Nephron progenitor cell (in vitro differentiated cells): ENCODE results near the gene CDHR2.
A peak's percentile ranks its signal among the peaks of the same experiment; 100 is the strongest.

Source experiments
- DNase-seq: peaks from one replicate; pipeline ENCODE4 v3.0.0; 2021
- H3K27ac Mint-ChIP-seq: 2 replicates; pipeline ENCODE4 v1.8.0; 2021; ENCODE audit warnings: mild to moderate bottlenecking, moderate library complexity, mixed read lengths
- H3K27me3 Mint-ChIP-seq: 2 replicates; pipeline ENCODE4 v1.8.0; 2021; ENCODE audit warnings: mild to moderate bottlenecking, low read depth, mixed read lengths; ENCODE audit not compliant: poor library complexity
- H3K36me3 Mint-ChIP-seq: 2 replicates; pipeline ENCODE4 v1.8.0; 2021; ENCODE audit warnings: low read depth, mixed read lengths
- H3K4me1 Mint-ChIP-seq: 2 replicates; pipeline ENCODE4 v1.8.0; 2021; ENCODE audit warnings: mixed read lengths
- H3K4me3 Mint-ChIP-seq: 2 replicates; pipeline ENCODE4 v1.8.0; 2021; ENCODE audit warnings: mild to moderate bottlenecking, moderate library complexity, mixed read lengths
- H3K9me3 Mint-ChIP-seq: 2 replicates; pipeline ENCODE4 v1.8.0; 2021; ENCODE audit warnings: mild to moderate bottlenecking, moderate library complexity, mixed read lengths
- TF ChIP-seq, protein P1 (sequence below): fragments of 200-600 bp; sonication (generic); IDR thresholded peaks from 2 replicates; pipeline ENCODE4 v1.5.0; 2021; ENCODE audit warnings: antibody characterized with exemption

The CDHR2 gene

GRCh38 chr5:176628406-176629228, 79.5 kb downstream of the CDHR2 start:
- TF ChIP-seq, protein P1, sequence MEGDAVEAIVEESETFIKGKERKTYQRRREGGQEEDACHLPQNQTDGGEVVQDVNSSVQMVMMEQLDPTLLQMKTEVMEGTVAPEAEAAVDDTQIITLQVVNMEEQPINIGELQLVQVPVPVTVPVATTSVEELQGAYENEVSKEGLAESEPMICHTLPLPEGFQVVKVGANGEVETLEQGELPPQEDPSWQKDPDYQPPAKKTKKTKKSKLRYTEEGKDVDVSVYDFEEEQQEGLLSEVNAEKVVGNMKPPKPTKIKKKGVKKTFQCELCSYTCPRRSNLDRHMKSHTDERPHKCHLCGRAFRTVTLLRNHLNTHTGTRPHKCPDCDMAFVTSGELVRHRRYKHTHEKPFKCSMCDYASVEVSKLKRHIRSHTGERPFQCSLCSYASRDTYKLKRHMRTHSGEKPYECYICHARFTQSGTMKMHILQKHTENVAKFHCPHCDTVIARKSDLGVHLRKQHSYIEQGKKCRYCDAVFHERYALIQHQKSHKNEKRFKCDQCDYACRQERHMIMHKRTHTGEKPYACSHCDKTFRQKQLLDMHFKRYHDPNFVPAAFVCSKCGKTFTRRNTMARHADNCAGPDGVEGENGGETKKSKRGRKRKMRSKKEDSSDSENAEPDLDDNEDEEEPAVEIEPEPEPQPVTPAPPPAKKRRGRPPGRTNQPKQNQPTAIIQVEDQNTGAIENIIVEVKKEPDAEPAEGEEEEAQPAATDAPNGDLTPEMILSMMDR, result no peak
- H3K4me3 Mint-ChIP-seq, result peak overlapping the region; percentile 62
- peaks cover 91% of the 10 kb centered on the region for H3K27me3 Mint-ChIP-seq
- H3K27ac Mint-ChIP-seq, result no peak overlapping the region
- H3K4me1 Mint-ChIP-seq, result peaks cover 23% of the 10 kb centered on the region
- H3K36me3 Mint-ChIP-seq, result no peaks in the 10 kb centered on the region
- H3K9me3 Mint-ChIP-seq, result no peaks in the 10 kb centered on the region
- DNase-seq, result no peak

DNA sequence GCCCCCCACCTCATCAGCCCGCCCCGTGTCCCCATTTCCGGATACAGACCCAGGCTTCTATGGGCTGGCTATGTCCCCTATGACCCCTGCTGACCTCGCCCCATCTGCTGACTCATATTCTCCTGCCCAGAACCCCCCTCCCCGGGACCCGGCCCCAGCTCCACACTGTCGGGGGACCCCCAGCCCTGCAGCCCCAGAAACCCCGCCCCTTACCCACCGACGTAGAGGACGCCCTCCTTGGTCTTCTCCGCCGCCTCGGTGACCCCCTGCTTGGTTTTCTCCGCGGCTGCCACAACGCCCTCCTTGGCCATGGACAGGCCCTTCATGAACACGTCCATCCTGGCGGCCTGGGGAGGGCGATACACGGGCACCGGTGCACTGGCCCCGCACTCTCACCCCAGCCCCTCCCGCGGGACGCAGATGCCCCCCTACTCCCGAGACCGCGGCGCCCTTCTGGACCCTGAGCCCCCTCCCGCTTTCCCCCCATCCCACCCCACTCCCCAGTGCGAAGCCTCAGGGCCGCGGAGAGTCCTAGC, 80.2 kb downstream of the CDHR2 start:
- Mint-ChIP-seq H3K4me3 (peak overlapping the region; percentile 62), H3K27me3 (peaks cover 93% of the 10 kb centered on the region), H3K36me3 (no peaks in the 10 kb centered on the region), H3K4me1 (peaks cover 30% of the 10 kb centered on the region), H3K27ac (no peak overlapping the region), H3K9me3 (no peaks in the 10 kb centered on the region)
- DNase-seq, result no peak
- TF ChIP-seq, protein P1, result no peak

DNA sequence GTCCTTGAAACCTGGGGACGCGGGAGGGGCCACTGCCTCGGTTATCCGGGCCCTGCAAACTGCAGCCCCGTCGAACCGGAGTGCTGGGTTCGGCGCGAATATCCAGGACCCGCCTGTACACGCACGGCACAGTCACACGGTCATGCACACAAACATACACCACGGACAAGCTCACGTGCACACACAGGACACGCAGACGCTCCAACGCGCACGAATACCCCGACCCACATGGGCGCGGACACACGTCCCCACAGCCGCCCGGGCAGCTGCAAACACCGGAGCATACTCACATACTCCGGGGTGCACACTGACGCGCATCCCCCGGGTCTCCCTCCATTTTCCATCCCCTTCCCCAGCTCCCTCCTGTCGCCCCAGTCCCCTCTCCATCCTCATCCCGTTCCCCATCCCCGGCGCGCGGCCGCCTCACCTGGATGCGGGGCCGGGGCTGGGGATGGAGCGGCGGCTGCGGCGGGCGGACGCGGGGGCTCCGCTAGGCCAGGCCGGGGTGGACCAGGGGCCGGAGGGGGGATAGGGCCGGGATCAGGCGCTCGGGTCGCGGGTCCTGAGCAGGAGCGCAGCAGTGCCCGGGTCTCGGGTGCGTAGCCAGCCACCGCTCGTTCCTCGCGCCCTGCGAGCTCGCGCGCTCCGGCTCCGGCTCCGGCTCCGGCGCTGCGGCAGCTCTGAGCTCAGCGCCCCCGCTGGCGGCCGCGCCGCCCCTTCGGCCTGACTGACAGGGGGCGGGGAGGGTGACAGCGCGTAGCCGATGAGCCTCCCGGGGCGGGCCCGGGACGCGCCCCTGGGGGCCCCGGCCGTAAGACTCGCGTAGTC, 80.9 kb downstream of the CDHR2 start, which contains the start of the genes EIF4E1B and SNCB:
EIF4E1B (plus strand) TSS at position 823 of the 828 bp plus-strand sequence. CDS start 12,113 bp downstream, outside the sequence.
SNCB (minus strand) TSS at position 682 of the 828 bp plus-strand sequence. CDS start 880 bp downstream, outside the sequence.
- Mint-ChIP-seq H3K27me3 (peaks cover 91% of the 10 kb centered on the region), H3K9me3 (peaks cover 3% of the 10 kb centered on the region), H3K4me3 (peak within 1 kb of the TSS; percentile 76), H3K4me1 (peaks cover 32% of the 10 kb centered on the region), H3K27ac (no peak within 1 kb of the TSS), H3K36me3 (no peaks in the 10 kb centered on the region)
- TF ChIP-seq, protein P1, result no peak
- peak; percentile 83 for DNase-seq

DNA sequence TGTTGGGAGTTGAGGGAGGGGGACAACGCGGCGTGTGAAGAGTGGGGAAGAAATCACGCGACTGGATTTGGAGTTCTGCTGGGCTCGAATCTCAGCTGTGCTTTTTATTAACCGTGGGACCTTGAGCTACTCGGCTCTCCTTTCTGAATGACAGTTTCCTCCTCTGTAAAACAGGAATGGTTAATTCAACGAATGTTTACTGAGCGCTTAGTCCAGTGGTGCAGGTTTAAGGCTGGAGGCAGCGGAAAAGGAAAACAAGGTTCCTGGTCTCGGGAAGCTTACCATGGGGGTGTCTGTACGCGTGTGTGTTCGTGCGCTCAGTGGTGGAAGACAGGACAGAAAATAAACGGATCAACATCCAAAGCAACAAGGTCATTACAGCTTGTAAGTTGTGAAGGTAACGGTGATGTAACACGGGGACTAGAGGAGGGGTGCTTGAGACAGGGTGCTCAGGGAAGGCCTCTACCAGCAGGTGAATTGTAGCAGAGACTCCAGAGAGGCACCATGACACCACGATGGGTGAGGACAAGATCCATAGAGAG, 81.6 kb downstream of the CDHR2 start:
- TF ChIP-seq, protein P1, result no peak
- DNase-seq, result no peak
- peaks cover 90% of the 10 kb centered on the region for H3K27me3 Mint-ChIP-seq
- H3K27ac Mint-ChIP-seq, result no peak overlapping the region
- H3K9me3 Mint-ChIP-seq, result peaks cover 7% of the 10 kb centered on the region
- peak overlapping the region; percentile 76 for H3K4me3 Mint-ChIP-seq
- H3K36me3 Mint-ChIP-seq, result no peaks in the 10 kb centered on the region
- H3K4me1 Mint-ChIP-seq, result peaks cover 35% of the 10 kb centered on the region

- Mint-ChIP-seq H3K36me3 (no peaks in the 10 kb centered on the region), H3K4me3 (no peak overlapping the region), H3K9me3 (peaks cover 11% of the 10 kb centered on the region), H3K27me3 (peaks cover 87% of the 10 kb centered on the region), H3K4me1 (peaks cover 31% of the 10 kb centered on the region), H3K27ac (no peak overlapping the region)
- TF ChIP-seq, protein P1, result no peak
- no peak for DNase-seq
These were observed 82.5 kb downstream of the CDHR2 start for GRCh38 chr5:176631383-176632200.
